Common myeloid progenitor, CD34-positive (primary cell): ENCODE measurements around the gene SLC7A4.

ENCODE experiments used
- CTCF ChIA-PET: fragments of 350-600 bp; sonication (Branson Sonifier 250); formaldehyde crosslinking; loops from one replicate; lab custom pipeline; 2021; ENCODE audit warnings: antibody characterized with exemption; lab: Charles Lee
- POLR2A ChIA-PET: fragments of 350-600 bp; sonication (Branson Sonifier 250); formaldehyde crosslinking; loops from one replicate; lab custom pipeline; 2021; ENCODE audit warnings: antibody characterized with exemption; lab: Charles Lee
- DNase-seq, 3 donors: peaks; one replicate each; pipeline versions ENCODE4 v3.0.0 to v3.0.0-alpha.2; 2013
- H3K27ac ChIP-seq, 2 experiments: 1 replicate in 1 of 2; 2 replicates in 1 of 2; pipeline ENCODE4 v1.7.0; 2013; ENCODE audit warnings: inconsistent platforms in 2 of 2, low read length in 2 of 2, mild to moderate bottlenecking in 2 of 2, low read depth in 1 of 2, moderate library complexity in 1 of 2; ENCODE audit not compliant: severe bottlenecking in 2 of 2, insufficient read depth in 1 of 2, poor library complexity in 1 of 2
- H3K27me3 ChIP-seq, 5 experiments: replicated peaks in 2 of 5; 1 replicate in 3 of 5; 2 replicates in 2 of 5; pipeline versions ENCODE4 v1.6.1 to v1.7.0; 2013; ENCODE audit warnings: low read length in 4 of 5, mild to moderate bottlenecking in 2 of 5, moderate library complexity in 2 of 5, inconsistent platforms in 1 of 5; ENCODE audit not compliant: insufficient read depth in 5 of 5, control insufficient read depth in 4 of 5
- H3K36me3 ChIP-seq, 4 experiments: 1 replicate in 2 of 4; 2 replicates in 2 of 4; pipeline versions ENCODE4 v1.6.1 to v1.7.0; 2013; ENCODE audit warnings: low read length in 3 of 4, control low read depth in 1 of 4, mild to moderate bottlenecking in 1 of 4; ENCODE audit not compliant: control insufficient read depth in 4 of 4, insufficient read depth in 4 of 4
- H3K4me1 ChIP-seq, 4 experiments: 1 replicate in 3 of 4; 2 replicates in 1 of 4; pipeline versions ENCODE4 v1.6.1 to v1.7.1; 2013; ENCODE audit warnings: low read length in 3 of 4, mild to moderate bottlenecking in 3 of 4, control low read depth in 1 of 4, inconsistent platforms in 1 of 4, moderate library complexity in 1 of 4; ENCODE audit not compliant: control insufficient read depth in 4 of 4, insufficient read depth in 4 of 4; ENCODE audit errors: control extremely low read depth in 1 of 4
- H3K4me3 ChIP-seq, 7 experiments: 1 replicate in 4 of 7; 2 replicates in 3 of 7; pipeline versions ENCODE4 v1.5.1 to v1.7.0; 2013; ENCODE audit warnings: mild to moderate bottlenecking in 7 of 7, low read length in 6 of 7, moderate library complexity in 6 of 7, inconsistent platforms in 2 of 7, low read depth in 2 of 7, control low read depth in 1 of 7; ENCODE audit not compliant: insufficient read depth in 4 of 7, control insufficient read depth in 1 of 7; ENCODE audit errors: extremely low read depth in 1 of 7
- H3K9me3 ChIP-seq, 5 experiments: 1 replicate in 4 of 5; 2 replicates in 1 of 5; pipeline versions ENCODE4 v1.6.1 to v1.7.1; 2013; ENCODE audit warnings: low read length in 4 of 5, mild to moderate bottlenecking in 2 of 5, inconsistent platforms in 1 of 5, low read depth in 1 of 5, moderate library complexity in 1 of 5; ENCODE audit not compliant: control insufficient read depth in 4 of 5, insufficient read depth in 2 of 5; ENCODE audit errors: control extremely low read depth in 1 of 5
- WGBS: methylation state at CpG from one replicate; pipeline ENCODE4 v1.1.5; 2013; ENCODE audit not compliant: insufficient coverage; 5-methylcytosine and 5-hydroxymethylcytosine counted together

Gene SLC7A4

GRCh38 chr22:21000987-21001600 is 31.3 kb downstream of the SLC7A4 start:
- WGBS: 3% methylated on average over 19 of the region's 26 CpGs
- Histone ChIP-seq H3K9me3 (no peaks in the 10 kb centered on the region), H3K4me3 (peak overlapping the region in 6 of 7 experiments; percentile 69 to 93 (median 80)), H3K36me3 (peaks cover 2 to 44% (median 29%) of the 10 kb centered on the region in 4 experiments), H3K27me3 (no peaks in the 10 kb centered on the region), H3K27ac (peak overlapping the region; percentile 93 to 98), H3K4me1 (peaks cover 4 to 35% (median 32%) of the 10 kb centered on the region in 4 experiments)
- CTCF ChIA-PET: interaction anchor here (2.1 kb wide), 1 partner anchor 10 kb away, joined by 7 read pairs; no protein-coding TSS in a partner anchor
- DNase-seq: no peak
- POLR2A ChIA-PET: no interaction called here

DNA sequence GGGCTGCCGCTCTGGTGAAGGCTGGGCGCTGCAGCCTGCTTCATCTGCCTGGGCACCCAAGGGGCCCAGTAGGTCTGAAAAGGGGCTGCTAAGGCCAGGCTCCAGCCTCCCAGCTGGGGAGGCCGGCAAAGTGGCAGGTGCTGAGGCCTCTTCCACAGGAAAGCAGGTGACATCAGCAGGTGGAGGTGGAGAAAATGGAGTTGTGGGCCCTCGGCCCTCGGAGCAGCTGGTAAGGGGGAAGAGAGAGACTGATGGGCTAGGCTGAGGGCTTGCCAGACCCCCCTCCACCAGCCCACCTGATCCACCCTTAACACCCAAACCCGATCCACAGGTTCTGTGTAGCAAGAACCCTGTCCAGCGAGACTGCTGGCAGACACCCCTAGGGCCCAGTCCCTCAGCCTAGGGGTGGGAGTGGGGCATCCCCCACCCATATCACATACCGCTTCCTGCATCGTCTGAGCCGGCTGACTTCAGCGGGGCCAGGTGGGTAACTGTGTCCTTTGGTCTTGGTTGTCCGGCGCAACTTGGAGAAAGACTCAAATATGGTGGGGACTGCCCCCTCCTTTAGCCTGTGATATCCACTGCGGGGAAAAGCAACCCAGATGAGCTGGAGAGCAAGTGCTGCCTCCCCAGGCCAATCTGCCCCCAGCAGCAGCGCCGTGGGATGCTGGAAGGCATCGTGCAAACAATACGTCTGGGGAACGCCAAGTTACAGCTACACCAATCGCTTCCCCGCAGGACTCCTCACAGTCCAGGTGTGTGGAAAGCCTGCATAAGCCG is 32.0 kb downstream of the SLC7A4 start:
- Histone ChIP-seq H3K27ac (peak overlapping the region; percentile 93 to 98), H3K4me3 (peak overlapping the region in 5 of 7 experiments; percentile 69 to 93 (median 80)), H3K4me1 (peaks cover 4 to 35% (median 32%) of the 10 kb centered on the region in 4 experiments), H3K36me3 (peaks cover 2 to 48% (median 31%) of the 10 kb centered on the region in 4 experiments), H3K27me3 (no peaks in the 10 kb centered on the region), H3K9me3 (no peaks in the 10 kb centered on the region)
- no peak for DNase-seq
- WGBS: 81% methylated on average over 16 of the region's 22 CpGs
- POLR2A ChIA-PET: no interaction called here
- CTCF ChIA-PET: interaction anchor here (2.1 kb wide), 1 partner anchor 10 kb away, joined by 7 read pairs; no protein-coding TSS in a partner anchor

DNA sequence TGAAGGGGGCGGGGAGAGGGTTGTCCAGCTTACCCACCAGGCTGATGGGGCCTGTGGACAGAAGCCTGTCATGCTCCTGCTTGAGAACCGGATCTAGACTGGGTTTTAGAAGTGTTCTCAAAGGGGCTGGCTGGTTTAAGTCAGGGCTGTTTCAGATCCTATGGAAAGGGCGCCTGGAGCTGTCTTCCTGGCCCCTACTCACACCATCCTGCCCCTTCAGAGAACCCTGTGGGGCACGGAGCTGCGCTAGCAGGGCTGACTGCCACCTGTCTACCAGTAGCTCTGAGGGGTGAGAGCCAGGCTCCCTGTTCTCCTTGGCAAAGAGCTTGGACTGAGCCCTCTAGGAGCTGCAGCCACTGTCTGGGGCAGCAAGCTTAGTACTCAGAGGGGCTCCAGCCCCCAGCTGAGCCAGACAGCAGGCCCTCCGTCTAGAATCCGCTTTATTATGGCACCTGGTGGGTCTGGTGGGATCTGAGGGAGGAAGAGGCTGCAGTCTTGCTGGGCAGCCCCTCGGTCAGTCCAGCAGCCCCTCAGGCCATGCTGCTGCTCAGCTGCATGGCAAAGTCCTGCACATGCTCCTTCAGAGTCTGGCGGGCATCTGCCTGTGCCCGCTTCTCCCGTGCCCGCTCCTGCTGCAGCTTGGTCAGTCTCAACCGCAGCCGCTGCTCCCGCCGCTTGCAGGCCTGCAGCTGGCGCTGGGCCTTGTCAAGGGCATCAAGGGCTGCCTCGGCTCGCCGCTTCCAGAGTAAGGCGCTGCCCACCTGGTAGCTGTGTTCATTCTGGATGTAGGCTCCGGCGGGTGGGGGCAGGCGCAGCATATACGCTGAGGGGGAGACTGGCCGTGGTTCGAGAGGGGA is 32.8 kb downstream of the SLC7A4 start:
- DNase-seq: no peak
- H3K9me3 ChIP-seq: no peaks in the 10 kb centered on the region
- H3K36me3 ChIP-seq: peaks cover 2 to 56% (median 35%) of the 10 kb centered on the region in 4 experiments
- 93% methylated on average over 25 of the region's 27 CpGs for WGBS
- POLR2A ChIA-PET: interaction anchor here (0.8 kb wide), 1 partner anchor 18 kb away, joined by 3 read pairs; the partner anchor contains the start of gene LZTR1
- peaks cover 4 to 35% (median 32%) of the 10 kb centered on the region in 4 experiments for H3K4me1 ChIP-seq
- H3K4me3 ChIP-seq: peak overlapping the region in 1 of 7 experiments; percentile 69
- H3K27ac ChIP-seq: peak overlapping the region in 1 of 2 experiments; percentile 98
- CTCF ChIA-PET: interaction anchor here (0.6 to 2.1 kb wide), 2 partner anchors 9 to 90 kb away, joined by 3 to 7 read pairs; no protein-coding TSS in a partner anchor
- H3K27me3 ChIP-seq: no peaks in the 10 kb centered on the region

DNA sequence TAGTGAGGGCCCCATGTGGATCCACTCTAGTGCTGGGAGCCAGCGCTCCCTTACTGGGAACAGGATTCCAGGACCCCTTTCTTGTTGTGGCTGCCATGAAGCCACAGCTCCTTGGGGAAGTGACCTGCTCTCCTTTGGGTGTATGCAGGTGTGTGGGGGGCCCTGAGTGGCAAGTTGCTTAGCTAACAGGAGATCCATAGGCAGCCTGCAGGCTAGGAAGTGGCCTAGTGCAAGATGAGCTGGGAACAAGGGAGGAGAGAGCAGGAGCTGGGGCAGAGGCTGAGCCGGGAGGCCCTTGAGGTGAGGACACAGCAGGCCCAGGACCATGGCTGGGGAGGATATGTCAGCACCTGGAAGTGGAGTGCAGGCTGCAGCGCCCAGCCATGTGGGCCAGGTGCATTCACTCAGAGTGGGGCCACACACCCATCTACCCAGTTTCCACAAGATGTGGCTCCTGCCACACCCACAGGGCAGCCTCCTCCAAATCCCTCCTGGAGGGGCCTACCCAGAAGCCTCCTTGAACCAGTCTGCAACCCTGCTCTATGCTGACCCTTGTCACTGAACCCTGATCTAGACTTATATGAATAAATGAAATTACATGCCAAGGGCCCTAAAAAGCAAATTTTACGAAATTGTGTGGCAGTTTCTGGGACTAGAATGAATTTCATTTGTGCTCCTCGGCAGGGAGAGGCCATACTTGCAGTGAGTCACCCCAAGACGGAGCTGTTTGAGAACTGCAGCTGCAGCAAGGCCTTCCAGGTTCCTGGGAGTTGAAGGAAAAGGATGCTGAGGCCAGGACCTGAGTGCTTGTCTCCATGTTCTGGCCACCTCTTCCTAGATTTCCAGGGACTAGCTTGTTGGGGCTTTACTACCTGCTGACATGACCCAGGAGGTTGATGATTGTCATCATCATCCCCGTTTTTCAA is 33.7 kb downstream of the SLC7A4 start:
- WGBS: 79% methylated on average over 4 of the region's 7 CpGs
- H3K27ac ChIP-seq: peak overlapping the region in 1 of 2 experiments; percentile 3
- peaks cover 2 to 64% (median 37%) of the 10 kb centered on the region in 4 experiments for H3K36me3 ChIP-seq

DNA sequence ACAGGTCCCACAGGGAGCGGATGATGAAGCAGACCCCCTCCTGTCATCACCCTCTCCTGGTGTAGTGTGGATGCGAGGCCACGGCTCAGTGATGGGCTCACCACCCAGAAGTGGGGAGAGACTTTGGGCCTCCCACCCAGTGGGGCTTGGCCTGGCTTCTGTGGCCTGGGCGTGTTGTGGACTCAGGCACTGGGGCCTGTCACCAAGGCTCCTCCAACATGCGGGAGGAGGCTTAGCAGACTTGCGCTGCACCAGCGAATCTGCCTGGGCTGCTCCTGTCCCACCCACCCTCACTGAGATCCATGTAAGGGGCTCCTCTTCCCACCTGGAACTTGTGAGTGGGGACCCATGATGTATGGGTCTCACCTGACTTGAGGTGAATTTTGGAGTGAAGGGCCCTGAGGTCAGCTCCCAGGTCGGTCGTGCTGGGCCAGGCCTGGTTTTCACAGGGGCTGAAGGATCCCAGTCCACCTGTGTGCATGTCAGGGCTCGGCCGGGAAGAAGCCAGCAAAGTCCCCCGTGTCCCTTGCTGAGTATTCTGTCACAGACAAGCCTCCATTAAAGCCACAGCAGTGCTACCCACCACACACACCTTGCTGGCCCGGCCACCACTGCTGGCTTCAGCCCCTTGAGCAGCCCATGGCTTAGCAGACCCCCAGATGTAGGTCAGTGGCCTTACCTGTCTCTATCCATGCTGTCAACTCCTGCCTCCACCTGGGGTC is 34.7 kb downstream of the SLC7A4 start:
- DNase-seq: no peak
- POLR2A ChIA-PET: no interaction called here
- H3K4me3 ChIP-seq: no peak overlapping the region
- H3K27me3 ChIP-seq: no peaks in the 10 kb centered on the region
- H3K4me1 ChIP-seq: peaks cover 0 to 23% (median 21%) of the 10 kb centered on the region in 4 experiments
- WGBS: 94% methylated on average over 7 of the region's 13 CpGs
- CTCF ChIA-PET: interaction anchor here (0.8 kb wide), 1 partner anchor 112 kb away, joined by 3 read pairs; no protein-coding TSS in a partner anchor
- H3K27ac ChIP-seq: no peak overlapping the region
- no peaks in the 10 kb centered on the region for H3K9me3 ChIP-seq
- H3K36me3 ChIP-seq: peaks cover 2 to 70% (median 43%) of the 10 kb centered on the region in 4 experiments

More for the DNA sequence above, 33.7 kb downstream of the SLC7A4 start:
- Histone ChIP-seq H3K4me1 (peaks cover 4 to 33% (median 31%) of the 10 kb centered on the region in 4 experiments), H3K27me3 (no peaks in the 10 kb centered on the region), H3K4me3 (no peak overlapping the region), H3K9me3 (no peaks in the 10 kb centered on the region)
- ChIA-PET CTCF (interaction anchor here (2.1 kb wide), 1 partner anchor 8 kb away, joined by 7 read pairs; no protein-coding TSS in a partner anchor), POLR2A (interaction anchor here (0.8 kb wide), 1 partner anchor 17 kb away, joined by 3 read pairs; the partner anchor contains the start of gene LZTR1)
- no peak for DNase-seq
